ENCODE measurements around the gene RAD51B. TPM values are rescaled to one million over a fixed set of nuclear protein-coding genes. Genes with fewer than 3 reads are reported as not detected.

Gene RAD51B
- total RNA-seq, 1 experiment from 2014 or later: 20.0 TPM

DNA sequence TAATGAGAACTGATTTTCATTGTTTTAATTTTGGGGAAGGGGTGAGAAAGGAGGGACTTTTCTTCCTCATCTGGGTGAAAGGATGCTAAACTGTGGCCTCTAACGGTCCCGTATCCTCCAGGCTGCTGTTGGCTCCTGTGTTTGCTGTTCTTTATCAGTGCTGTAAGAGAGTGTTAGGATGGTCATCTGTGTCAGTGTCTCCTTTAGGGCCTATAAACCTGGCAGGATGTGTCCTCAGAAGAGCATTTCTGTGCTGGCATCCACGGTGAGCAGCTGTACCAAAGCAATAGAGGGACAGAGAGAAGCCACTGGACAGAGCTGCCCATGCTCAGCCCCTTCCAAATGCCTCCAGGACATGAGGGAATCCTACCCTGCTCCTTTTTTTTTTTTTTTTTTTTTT lies 720.2 kb downstream of the RAD51B start:
- no peaks in the 10 kb centered on the region for H3K36me3 ChIP-seq (ENCODE audit: control insufficient read depth in 1 of 2, insufficient read depth in 2 of 2, low read length in 2 of 2)
- no peak overlapping the region for H3K4me2 ChIP-seq (ENCODE audit: low read length)
- intact Hi-C loops (cut with micrococcal nuclease): no loop called here
- ChIA-PET RAD21 (ENCODE audit: low non-redundant PET in 1 of 2, low total read pairs in 2 of 2, uncharacterized antibody in 2 of 2, unreplicated experiment in 2 of 2) (no interaction called here), CTCF (no interaction called here), POLR2A (no interaction called here)
- H3K4me1 ChIP-seq (ENCODE audit: control insufficient read depth in 1 of 2, insufficient read depth in 2 of 2, low read length in 2 of 2): peaks cover 42 to 58% of the 10 kb centered on the region in 2 experiments
- H4K20me1 ChIP-seq (ENCODE audit: insufficient read depth): no peaks in the 10 kb centered on the region
- H2AFZ ChIP-seq (ENCODE audit: low read depth, low read length, poor library complexity, severe bottlenecking): no peak overlapping the region
- ATAC-seq (no peak), DNase-seq (ENCODE audit: low read depth, low spot score) (no peak)
- H3K4me3 ChIP-seq (replicated peaks in 1 of 2; ENCODE audit: low read depth in 1 of 2, low read length in 2 of 2): no peak overlapping the region
- no peaks in the 10 kb centered on the region for H3K9me3 ChIP-seq (ENCODE audit: control insufficient read depth in 1 of 2, insufficient read depth in 1 of 2, low read depth in 1 of 2, low read length in 2 of 2)
- no peak overlapping the region for H3K9ac ChIP-seq (ENCODE audit: low read length)
- H3K27me3 ChIP-seq (ENCODE audit: insufficient read depth, low read length): no peaks in the 10 kb centered on the region
- H3K9me2 ChIP-seq (ENCODE audit: insufficient read depth): no peaks in the 10 kb centered on the region
- H3K27ac ChIP-seq (ENCODE audit: low read depth, low read length): no peak overlapping the region
- no peaks in the 10 kb centered on the region for H3K79me2 ChIP-seq (ENCODE audit: insufficient read depth, low read length)
- TF ChIP-seq SP1 (IDR thresholded peaks at IDR 0.05; ENCODE audit: low read depth) (no peak), EGR1 (IDR thresholded peaks at IDR 0.05; ENCODE audit: low read depth) (no peak)
- no TSS peak for BruUV-seq (replicated peaks)

- no peak overlapping the region for H3K9ac ChIP-seq (ENCODE audit: low read length)
- ATAC-seq: no peak
- H3K27me3 ChIP-seq (ENCODE audit: insufficient read depth, low read length): no peaks in the 10 kb centered on the region
- ChIA-PET POLR2A (no interaction called here), RAD21 (ENCODE audit: low non-redundant PET in 1 of 2, low total read pairs in 2 of 2, uncharacterized antibody in 2 of 2, unreplicated experiment in 2 of 2) (no interaction called here), CTCF (no interaction called here)
- H3K27ac ChIP-seq (ENCODE audit: low read depth, low read length): no peak overlapping the region
- H3K9me2 ChIP-seq (ENCODE audit: insufficient read depth): no peaks in the 10 kb centered on the region
- no peaks in the 10 kb centered on the region for H3K36me3 ChIP-seq (ENCODE audit: control insufficient read depth in 1 of 2, insufficient read depth in 2 of 2, low read length in 2 of 2)
- H3K9me3 ChIP-seq (ENCODE audit: control insufficient read depth in 1 of 2, insufficient read depth in 1 of 2, low read depth in 1 of 2, low read length in 2 of 2): no peaks in the 10 kb centered on the region
- H3K4me3 ChIP-seq (replicated peaks in 1 of 2; ENCODE audit: low read depth in 1 of 2, low read length in 2 of 2): no peak overlapping the region
- no TSS peak for BruUV-seq (replicated peaks)
- TF ChIP-seq ZNF274 (IDR thresholded peaks at IDR 0.05; ENCODE audit: low read depth, low read length) (no peak), CBX3 (IDR thresholded peaks at IDR 0.05; ENCODE audit: low read depth) (no peak), POLR2A (IDR thresholded peaks at IDR 0.05; ENCODE audit: borderline replicate concordance, extremely low read depth, insufficient read depth, insufficient read length) (no peak), SRF (IDR thresholded peaks at IDR 0.05; ENCODE audit: low read depth) (no peak), ELF1 (IDR thresholded peaks at IDR 0.05; ENCODE audit: borderline replicate concordance, low read depth) (no peak), EGR1 (IDR thresholded peaks at IDR 0.05; ENCODE audit: low read depth) (no peak), SP1 (IDR thresholded peaks at IDR 0.05; ENCODE audit: low read depth) (no peak), EZH2 (IDR thresholded peaks at IDR 0.05) (no peak)
- no peaks in the 10 kb centered on the region for H3K79me2 ChIP-seq (ENCODE audit: insufficient read depth, low read length)
- H3K4me2 ChIP-seq (ENCODE audit: low read length): no peak overlapping the region
- no peak for DNase-seq (ENCODE audit: low read depth, low spot score)
- H3K4me1 ChIP-seq (ENCODE audit: control insufficient read depth in 1 of 2, insufficient read depth in 2 of 2, low read length in 2 of 2): peaks cover 36 to 58% of the 10 kb centered on the region in 2 experiments
- intact Hi-C loops (cut with micrococcal nuclease): no loop called here
- no peak overlapping the region for H2AFZ ChIP-seq (ENCODE audit: low read depth, low read length, poor library complexity, severe bottlenecking)
- H4K20me1 ChIP-seq (ENCODE audit: insufficient read depth): no peaks in the 10 kb centered on the region
Observed at GRCh38 chr14:68541178-68541896, 721.8 kb downstream of the RAD51B start.

Data from HCT116 (cell line).